HG02884 (cell line): Measurements from ENCODE around the gene RGR.
A peak's percentile ranks its signal among the peaks of the same experiment; 100 is the strongest.

Source experiments
- ATAC-seq: cut with Tn5 transposase; IDR thresholded peaks from one replicate; pipeline ENCODE4 v1.9.1; 2021; ENCODE audit warnings: mild to moderate bottlenecking, moderate library complexity; ENCODE audit not compliant: unreplicated experiment

The RGR gene

GRCh38 chr10:84244651-84245270 lies at the start of gene RGR:
RGR (plus strand) TSS chr10:84245053; CDS start chr10:84245091, 38 bp downstream.
- ATAC-seq = no peak

DNA sequence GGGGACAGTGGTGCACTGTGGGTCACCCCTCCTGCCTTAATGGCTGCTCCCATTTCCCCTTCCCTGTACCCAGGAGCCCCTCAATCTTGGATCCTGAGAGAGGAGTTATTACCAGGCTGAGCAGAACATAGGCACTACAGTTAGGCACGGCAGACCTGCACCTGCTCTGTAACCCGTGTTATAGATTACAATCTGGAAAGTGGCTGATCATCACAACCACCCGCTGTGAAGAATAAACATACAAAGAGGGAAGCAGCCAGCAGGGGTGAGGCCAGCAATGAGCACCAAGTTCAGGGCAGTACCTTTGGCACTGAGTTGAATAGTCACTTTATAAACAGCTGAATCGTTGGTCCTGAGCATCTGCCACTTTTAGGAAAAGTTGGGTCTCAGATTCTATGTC lies 48.8 kb upstream of the RGR start:
- no peak for ATAC-seq

GRCh38 chr10:84196941-84197340 lies 47.9 kb upstream of the RGR start:
- no peak for ATAC-seq

- ATAC-seq = no peak
These were observed 47.2 kb upstream of the RGR start for GRCh38 chr10:84197643-84198042.

DNA sequence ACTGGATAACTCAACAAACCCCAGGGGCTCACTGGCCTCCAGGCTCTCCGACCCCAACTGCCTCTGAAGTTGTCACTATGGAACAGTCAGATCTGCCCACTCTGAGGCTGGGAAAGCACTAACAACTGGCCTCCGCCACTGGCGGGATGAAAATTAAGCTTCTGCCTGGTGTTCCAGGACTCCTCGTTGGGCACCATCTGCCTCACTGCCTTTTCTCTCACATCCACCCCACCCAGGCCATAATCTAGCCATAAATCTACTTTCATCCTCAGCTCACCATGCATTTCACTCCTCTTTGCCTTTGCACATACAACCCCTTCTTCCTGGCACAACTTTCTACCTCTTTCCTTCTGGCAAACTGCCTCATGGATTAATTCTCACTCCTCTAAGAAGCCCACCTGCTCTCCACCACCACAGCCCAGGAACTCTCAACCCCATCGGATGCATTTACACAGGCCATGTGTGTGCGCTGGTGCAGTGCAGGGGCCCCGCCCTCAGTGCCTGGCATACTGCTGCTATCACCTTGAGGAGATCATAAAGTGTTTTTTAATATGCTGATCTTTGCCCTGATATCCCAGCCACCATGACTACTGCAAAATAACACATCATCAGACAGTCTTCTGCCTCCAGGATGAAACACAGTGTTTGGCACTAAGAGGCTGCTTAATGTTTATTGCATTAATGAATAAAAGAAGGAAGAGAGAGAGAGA lies 46.5 kb upstream of the RGR start:
- ATAC-seq = no peak

- ATAC-seq = no peak
These were observed 44.2 kb upstream of the RGR start for GRCh38 chr10:84200537-84201243.

- ATAC-seq = no peak
These were observed 43.6 kb upstream of the RGR start for GRCh38 chr10:84201244-84201606.

DNA sequence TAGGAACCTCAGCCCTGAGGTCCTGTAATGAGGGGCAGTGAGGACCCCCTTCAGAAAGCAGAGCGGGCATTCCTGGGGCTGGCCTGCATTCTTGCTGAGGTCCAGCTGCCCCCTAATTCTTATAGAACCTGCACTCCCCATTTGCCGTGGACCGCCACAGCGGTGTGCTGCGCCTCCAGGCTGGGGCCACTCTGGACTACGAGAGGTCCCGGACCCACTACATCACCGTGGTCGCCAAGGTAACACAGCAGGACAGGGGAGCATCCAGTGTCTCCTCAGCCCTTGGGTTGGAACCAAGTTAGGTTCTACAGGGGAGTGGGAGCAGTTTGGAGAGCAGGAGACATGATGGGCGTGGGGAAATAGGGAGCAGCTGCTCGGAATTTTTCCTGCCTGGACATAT lies 43.2 kb upstream of the RGR start:
- no peak for ATAC-seq

DNA sequence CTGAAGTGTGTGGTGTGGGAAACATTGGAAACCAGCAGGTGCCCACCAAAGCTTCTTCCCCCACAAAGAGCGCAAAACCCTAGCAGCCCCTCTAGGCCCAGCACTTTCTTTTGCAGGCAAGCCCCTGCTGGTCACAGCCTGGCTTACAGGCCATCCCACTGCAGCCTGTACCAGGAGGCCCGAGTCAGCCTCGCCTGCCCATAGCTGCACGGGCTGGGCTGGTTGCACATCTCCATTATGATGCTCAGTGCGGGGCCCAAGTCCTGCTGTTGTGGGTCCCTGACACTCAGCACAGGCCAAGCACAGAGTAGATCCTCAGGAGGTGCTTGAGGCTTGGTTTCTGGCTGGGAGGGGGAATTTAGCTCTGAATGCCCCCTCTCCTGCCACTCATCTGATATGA lies 42.5 kb upstream of the RGR start:
- ATAC-seq = no peak

DNA sequence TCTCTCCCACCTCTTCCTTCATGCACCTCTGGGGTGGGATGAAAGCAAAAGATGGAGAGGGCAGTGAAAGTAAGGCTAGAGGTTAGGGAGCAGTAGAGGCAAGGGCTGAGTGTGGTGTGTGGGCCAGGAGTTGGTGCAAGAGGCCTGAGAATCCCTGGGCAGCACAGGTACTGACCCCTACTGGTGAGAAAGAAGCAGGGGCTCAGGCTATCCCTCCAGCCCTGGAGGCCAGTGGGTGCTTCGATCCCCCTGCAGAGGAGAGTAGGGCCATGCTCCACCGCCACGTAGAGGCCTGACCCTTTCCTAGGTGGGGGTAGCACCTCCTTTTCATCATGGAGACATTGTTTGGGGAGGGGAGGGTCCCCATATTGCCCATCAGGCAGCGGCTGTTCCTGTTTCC lies 40.7 kb upstream of the RGR start:
- peak; percentile 55 for ATAC-seq

- ATAC-seq = no peak
These were observed 40.2 kb upstream of the RGR start for GRCh38 chr10:84204610-84205009.

DNA sequence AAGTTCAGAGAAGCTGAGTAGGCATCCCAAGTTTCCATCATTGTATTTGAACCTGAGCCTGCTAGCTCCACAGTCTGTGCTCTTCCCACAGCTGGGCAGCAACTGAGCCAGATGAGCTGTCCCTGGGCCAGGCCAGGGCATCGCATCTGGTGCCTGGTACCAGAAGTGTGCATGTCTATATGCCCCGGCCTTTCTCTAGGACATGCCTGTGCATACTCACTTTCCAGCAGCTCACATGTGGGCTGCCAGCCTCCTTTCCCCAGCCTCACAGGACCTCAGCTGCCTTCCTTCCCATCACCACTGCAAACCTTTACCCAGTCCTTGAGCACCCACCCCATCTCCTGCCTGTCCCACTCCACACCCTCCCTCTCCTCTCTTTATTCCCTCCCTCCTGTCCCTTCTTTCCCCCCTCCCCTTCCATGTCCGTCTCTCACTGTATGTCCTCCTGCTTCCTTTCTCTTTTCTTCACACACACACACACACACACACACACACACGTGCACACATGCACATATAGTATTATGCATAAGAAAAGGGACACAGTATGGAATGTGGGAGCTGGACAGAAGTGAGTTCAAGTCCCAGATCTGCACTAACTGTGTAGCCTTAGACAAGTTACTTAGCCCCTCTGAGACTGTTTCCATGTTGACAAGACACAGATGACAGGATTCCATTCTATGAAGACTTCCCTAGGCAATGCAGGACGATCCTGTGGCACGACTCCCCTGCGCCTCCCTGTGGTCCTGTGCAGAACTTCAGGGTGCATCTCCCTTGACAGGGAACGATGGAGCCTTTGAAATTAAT lies 39.6 kb upstream of the RGR start:
- ATAC-seq = peak; percentile 84

DNA sequence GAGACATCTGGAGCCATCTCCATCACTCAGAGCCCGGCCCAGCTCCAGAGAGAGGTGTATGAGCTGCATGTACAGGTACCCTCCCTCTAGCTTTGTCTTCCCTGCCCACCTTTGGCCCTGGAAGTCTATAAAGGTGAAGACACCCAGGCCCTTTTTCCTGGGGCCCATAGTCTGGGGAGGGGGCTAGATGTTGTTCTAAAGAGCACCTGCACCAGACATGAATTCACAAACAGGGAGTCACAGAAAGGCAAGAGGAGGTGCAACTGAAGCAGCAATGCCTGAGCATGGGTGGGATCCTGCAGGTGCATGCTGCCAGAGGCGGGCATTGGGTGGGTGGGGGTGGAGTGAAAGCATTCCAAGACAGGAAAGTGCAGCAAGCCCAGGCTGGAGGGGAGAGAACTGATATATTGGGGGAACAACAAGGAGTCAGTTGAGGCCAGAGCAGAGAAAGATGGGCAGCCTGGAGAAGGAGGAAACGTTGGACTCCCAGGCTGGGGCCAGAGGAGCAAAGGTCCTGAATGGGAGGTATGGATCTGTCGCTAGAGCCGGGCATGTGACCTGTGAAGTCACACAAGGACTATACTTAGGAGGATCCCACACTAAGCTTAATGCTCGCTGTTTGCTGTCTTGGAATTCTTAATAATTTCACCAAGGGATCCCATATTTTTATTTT lies 38.9 kb upstream of the RGR start:
- ATAC-seq = no peak

- no peak for ATAC-seq
These were observed 36.8 kb upstream of the RGR start for GRCh38 chr10:84208023-84208422.

DNA sequence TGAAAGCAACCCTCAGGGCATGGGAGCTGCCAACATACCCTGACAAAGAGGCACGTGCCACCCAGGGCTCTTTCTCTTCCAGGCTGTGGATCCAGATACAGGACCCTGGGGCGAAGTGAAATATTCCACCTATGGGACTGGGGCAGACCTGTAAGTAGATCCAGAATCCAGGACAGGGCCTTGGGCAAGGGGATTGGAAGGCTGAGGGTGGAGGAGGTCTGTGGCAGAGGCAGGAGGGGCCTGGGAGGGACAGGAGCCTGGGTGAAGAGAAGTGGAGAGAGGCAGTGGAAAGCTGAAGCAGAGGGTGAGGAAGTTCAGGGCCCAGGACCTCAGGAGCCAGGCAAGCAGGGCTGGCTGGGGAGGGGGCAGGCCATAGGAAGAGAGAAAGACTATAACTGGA lies 33.3 kb upstream of the RGR start:
- no peak for ATAC-seq

DNA sequence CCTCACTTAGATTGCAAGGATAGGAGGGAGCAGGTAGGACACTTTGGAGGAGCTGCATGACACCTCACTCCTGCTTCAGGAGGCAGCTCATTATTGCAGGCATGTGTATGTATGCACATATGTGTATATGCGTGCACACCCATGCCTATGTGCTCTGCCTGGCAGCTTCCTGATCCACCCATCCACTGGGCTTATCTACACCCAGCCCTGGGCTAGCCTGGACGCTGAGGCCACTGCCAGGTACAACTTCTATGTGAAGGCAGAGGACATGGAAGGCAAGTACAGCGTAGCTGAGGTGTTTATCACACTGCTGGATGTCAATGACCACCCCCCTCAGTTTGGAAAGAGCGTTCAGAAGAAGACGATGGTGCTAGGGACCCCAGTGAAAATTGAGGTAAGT lies 32.8 kb upstream of the RGR start:
- ATAC-seq = no peak

GRCh38 chr10:84213076-84213475 lies 31.8 kb upstream of the RGR start:
- ATAC-seq = no peak

DNA sequence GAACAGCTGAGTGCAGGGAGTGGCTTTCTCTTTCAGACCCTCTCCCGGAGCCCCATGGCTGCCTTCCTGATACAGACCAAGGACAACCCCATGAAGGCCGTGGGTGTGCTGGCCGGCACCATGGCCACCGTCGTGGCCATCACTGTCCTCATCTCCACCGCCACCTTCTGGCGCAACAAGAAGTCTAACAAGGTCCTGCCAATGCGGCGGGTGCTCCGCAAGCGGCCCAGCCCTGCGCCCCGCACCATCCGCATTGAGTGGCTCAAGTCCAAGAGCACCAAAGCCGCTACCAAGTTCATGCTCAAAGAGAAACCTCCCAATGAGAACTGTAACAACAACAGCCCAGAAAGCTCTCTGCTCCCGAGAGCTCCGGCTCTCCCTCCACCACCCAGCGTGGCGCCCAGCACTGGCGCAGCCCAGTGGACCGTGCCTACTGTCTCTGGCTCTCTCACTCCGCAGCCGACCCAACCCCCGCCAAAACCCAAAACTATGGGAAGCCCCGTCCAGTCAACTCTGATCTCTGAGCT lies 30.7 kb upstream of the RGR start:
- ATAC-seq = peak; percentile 25

GRCh38 chr10:84214612-84215235 lies 30.1 kb upstream of the RGR start:
- ATAC-seq = peak; percentile 88

DNA sequence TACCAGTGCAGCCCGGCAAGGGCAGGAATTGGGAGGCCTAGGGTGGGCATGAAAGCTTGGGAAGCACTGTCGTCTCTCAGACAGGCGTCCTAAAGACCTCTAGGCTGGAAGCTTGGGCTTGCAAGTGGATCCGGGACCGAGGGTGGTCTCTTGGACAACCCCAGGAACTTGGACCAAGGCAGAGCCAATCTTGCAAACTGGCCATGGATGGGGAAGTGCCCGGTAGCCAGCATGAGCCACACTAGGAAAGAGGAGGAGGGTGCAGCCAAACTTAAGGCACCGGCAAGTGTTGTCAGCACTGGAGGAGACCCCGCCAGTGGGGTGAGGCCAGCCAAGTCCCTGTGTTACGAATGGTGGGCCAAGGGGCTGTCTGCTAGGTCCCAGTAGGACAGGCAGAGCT lies 28.0 kb upstream of the RGR start:
- no peak for ATAC-seq
